Measurements from ENCODE around the gene TATDN2.

The TATDN2 gene

GRCh38 chr3:10317311-10317960, 69.2 kb downstream of the TATDN2 start:
- DNase-seq (ENCODE audit: low read depth, low spot score) = no peak

- DNase-seq (ENCODE audit: low read depth, low spot score) = no peak
These were observed 69.7 kb downstream of the TATDN2 start for GRCh38 chr3:10317961-10318350.

GRCh38 chr3:10319251-10319650, 71.0 kb downstream of the TATDN2 start:
- no peak for DNase-seq (ENCODE audit: low read depth, low spot score)

- no peak for DNase-seq (ENCODE audit: low read depth, low spot score)
These were observed 71.5 kb downstream of the TATDN2 start for GRCh38 chr3:10319804-10320203.

GRCh38 chr3:10320320-10320677, 72.0 kb downstream of the TATDN2 start:
- no peak for DNase-seq (ENCODE audit: low read depth, low spot score)

GRCh38 chr3:10321630-10322351, 73.5 kb downstream of the TATDN2 start:
- DNase-seq (ENCODE audit: low read depth, low spot score) = no peak

- DNase-seq (ENCODE audit: low read depth, low spot score) = no peak
These were observed 74.1 kb downstream of the TATDN2 start for GRCh38 chr3:10322352-10322710.

GRCh38 chr3:10327592-10327991, 79.3 kb downstream of the TATDN2 start:
- no peak for DNase-seq (ENCODE audit: low read depth, low spot score)

GRCh38 chr3:10328460-10329071, 80.3 kb downstream of the TATDN2 start:
- no peak for DNase-seq (ENCODE audit: low read depth, low spot score)

GRCh38 chr3:10329495-10330015, 81.3 kb downstream of the TATDN2 start:
- DNase-seq (ENCODE audit: low read depth, low spot score) = no peak

GRCh38 chr3:10330319-10330718, 82.1 kb downstream of the TATDN2 start:
- no peak for DNase-seq (ENCODE audit: low read depth, low spot score)
